Daoy (cell line): ENCODE results near the gene MORN1. TPM values are rescaled to one million over a fixed set of nuclear protein-coding genes. Genes with fewer than 3 reads are reported as not detected.

Experiments used
- DNase-seq: peaks from one replicate; pipeline ENCODE4 v3.0.0-alpha.2; 2015; ENCODE audit warnings: low read depth
- total RNA-seq: library from RNA; depleted of rRNA; stranded (reverse); fragments of >200 nt; shearing (Covaris generic); gene quantifications from 2 replicates; pipeline ENCODE4 v1.2.3, GENCODE V29; 2014

The MORN1 gene
- total RNA-seq, 1 experiment from 2014 or later, result 15.1 TPM

GRCh38 chr1:2404890-2405511 lies 13.6 kb upstream of the MORN1 start:
- DNase-seq, result no peak

DNA sequence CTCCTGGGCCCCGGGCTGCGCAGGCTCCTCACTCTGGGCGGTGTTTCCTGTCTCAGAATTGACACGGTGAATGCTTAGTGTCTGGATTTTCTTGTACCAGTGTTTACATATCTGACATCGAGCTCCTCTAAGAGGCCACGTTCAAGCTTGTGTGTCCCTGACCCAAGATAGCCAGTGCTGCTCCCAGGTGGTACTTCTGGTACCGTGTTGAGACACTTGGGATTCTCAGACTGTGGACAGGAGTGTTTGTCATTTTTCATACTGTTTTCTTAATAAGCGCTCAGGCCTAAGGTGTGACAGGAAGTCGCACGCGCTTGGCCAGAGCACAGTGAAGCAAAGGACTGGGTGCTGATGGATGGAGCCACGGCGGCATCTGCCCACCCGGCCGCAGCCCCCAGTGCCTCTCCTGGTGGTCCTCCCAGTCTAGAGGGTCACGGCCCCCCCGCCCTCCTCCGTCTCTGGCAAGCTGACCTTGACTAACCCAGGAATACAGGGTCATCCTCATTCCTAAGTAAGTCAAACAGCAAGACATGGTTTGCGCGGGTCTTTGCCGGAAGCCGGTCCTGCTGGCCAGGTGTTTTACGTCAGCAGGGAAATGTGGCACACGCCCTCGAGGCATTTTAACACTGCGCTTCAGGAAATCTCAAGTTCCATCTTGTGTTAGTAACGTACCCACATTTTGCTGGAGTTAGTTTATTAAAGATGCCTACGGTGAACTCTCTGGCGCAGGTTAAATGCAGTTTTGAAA lies 13.0 kb upstream of the MORN1 start:
- no peak for DNase-seq

GRCh38 chr1:2403273-2403672 lies 11.9 kb upstream of the MORN1 start:
- no peak for DNase-seq

DNA sequence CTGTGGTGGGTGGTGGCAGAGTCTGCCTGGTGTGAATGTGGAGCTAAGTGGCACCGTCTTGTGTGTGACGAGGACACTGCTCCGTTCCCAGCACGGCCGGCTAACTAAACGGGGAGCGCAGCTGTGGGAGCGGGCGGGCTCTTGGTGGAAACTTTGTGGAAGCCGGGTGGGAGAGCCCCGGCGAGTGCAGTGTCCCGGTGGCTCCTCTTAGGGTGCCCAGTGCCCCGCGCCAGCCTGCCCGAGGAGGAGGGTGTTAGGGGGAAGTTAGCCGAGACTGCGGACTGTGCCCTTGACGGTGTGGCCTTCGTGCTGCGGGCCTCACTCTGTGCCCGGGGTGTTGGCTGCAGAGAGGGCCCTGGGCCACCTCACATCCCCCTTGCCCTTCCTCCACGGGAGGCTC lies 11.1 kb upstream of the MORN1 start:
- DNase-seq, result no peak

DNA sequence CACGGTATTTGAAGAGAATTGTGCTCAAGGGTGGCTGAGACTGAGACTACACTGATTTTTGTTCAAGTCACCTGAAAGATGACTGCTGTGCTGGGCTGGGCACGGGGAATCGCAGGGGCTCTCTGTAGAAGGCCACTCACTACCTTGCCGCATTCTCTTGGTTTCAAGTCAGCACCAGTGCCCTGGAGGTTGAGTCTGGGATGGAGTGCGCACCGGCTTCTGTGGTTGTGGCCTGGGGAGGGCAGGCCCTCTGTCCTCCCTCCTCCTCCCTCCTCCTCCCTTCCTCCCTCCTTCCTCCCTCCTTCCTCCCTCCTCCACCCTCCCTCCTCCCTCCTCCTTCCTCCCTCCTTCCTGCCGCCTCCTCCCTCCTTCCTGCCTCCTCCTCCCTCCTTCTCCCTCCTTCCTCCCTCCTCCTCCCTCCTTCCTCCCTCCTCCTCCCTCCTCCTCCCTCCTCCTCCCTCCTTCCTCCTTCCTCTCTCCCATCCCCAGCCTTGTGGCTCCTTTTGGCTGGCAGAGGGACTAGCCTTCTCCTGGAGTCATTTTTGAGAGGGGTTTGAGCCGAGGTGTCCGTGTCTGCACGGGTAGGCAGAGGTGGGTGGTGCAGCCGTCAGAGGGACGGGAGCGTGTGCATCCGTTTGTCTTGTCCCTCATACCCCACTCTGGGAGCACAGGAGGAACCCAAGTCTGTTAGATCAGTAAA lies 9.7 kb upstream of the MORN1 start:
- DNase-seq, result no peak

DNA sequence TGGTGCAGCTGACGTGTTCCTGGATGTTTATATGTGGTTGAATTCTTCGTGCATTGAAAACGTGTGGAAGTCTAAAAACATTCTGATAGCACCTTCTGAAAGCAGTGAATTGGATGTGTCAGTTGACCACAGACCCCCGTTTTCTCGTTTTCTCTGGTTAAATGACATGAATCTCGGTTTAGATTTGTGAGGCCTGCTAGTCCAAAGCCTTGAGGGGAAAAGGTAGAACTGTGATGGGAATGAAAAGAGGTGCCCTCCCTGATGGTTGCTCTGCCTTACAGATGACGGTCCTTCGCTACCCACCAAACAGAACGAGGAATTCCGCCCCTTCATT lies 9.2 kb upstream of the MORN1 start:
- no peak for DNase-seq

DNA sequence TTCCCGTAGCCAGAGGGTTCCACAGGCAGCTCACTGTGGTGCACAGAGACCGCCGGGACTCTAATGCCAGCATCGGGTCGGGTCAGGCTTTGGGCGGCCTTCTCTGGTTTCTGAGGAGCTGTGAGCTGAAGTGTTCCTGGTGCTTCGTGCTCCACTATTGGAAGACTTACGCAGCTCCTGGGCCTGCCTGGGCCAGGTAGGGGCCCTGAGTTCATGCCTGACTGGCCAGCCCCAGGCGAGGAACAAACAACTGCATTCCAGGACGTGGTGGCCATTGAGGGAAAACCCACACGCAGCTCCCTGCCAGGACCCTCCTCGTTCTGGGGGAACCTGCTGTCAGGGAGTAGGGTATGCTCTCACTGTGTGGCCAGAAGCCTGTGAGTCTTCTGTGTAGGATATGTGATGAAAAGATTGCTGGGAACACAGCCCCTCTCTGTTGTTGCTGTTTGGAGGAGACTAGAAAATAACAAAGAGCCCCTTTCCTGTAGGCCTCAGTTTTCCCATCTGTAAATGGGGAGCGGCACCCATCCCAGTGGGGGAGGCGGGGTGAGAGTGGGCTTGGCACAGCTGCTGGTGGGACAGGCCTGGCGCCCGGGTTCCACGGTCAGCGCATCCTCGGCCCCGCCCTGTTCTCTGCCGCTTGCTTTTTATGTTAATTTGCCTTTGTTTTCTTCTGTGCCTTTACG lies 8.7 kb upstream of the MORN1 start:
- DNase-seq, result no peak

DNA sequence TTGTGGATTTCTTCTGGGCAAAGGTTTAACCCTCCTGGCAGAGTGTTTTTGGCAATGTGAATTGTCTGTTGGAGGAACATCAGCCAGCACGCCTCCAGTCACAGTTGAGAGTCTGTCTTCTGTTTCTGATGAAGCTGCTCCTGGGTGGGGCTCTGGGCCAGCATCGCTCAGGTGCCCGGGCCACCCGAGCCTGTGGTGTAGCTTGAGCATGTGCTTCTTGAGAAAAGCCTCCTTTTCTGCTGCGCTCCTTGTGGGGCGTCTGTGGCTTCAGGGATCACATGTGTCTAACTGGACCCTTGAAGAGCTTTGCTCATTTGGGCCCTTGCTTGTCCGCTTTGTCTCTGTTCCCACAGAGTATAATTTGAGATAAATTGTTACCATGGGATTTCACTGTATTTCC lies 7.5 kb upstream of the MORN1 start:
- DNase-seq, result no peak

GRCh38 chr1:2397007-2397679 lies 5.8 kb upstream of the MORN1 start:
- DNase-seq, result no peak

DNA sequence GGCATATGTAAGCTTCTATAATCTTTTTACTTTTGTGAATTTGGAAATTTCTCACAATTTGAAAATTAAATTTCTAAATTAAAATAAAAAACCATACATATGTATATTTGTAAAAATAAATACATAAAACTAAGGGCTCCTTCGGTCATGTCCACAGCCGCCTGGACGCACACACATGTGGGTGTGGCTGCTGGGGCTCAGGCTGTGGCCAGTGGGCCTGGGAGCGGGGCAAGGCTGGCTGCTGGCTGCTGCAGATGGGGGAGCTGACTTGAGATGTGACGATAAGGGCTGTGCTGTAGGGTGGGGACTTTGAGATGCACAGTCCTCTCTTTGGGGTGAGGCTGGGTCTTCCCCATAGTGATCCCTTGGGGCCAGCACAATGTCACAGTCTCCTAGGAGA lies 5.1 kb upstream of the MORN1 start:
- no peak for DNase-seq

DNA sequence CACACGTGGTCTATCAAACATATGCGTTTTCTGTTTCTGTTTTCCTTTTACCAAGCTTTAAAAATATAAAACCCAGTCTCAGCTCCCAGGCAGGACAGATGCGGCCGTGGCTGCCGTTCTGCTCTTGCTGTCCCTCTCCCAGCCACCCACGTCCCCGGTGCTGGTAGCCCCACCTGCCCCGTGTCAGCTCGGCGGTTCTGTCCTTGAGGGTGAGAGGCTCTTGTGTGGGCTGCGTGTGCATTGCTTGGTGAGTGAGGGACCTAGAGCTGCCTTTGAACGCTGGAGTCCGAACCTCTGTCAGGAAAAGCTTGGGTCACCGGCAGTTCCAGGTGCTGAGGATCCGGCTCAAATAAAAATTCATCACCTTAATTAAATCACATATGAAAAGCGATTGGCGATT lies 4.7 kb upstream of the MORN1 start:
- DNase-seq, result no peak

DNA sequence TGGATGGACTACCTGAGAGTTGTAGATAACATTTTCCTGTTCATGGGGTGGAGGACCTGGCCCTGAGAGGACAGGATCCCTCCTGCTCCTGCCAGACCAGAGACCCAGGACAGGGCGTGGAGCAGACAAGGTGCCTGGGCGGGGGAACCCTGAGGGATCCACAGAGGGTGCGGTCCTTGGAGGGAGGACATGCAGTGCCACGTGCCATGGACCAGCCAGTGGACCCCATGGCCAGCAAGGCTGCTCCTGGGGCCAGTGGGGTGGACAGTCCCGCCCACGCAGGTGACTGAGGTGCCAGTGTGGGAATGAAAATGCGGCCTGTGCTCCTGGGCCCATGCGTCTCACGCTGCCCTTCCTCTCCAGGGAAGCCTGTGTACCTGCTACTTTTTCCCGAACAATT lies 3.9 kb upstream of the MORN1 start:
- DNase-seq, result no peak

DNA sequence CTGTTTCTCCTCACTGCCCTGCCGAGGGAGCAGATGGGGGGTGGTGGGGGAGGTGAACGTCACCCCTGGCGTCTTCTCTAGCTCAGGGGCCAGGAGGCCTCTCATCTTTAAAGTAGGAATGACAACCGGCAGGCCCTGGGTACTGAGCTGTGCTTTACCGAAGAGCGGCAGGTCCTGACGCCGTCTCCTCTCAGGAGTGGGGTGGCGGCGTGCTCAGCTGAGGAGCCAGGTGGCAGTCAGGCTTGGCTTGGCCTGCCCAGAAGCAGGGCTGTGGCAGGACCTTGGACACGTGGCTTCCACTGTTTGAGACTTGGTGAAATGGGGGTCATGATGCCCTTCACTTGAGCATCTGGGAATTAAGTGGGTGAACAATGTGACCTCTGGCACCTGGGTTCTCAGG lies 3.4 kb upstream of the MORN1 start:
- DNase-seq, result no peak

DNA sequence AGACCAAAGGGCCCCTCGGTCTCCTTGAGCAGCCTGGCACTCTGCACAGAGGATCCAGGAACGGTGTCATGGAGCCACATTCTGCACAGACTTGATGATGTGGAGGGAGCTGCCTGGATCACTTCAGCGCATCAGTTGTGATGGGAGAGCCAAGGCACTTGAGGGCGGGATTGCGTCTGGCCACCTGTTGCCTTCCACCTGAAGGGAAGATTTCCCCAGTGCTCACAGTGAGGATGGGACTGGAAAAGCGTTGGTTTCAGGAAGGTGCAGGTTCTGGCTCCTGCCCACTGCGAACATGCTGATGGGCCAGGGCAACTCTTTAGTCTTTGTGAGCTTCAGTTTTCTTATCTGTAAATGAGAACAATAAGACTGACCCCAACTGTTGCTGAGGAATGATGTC lies 2.9 kb upstream of the MORN1 start:
- DNase-seq, result no peak

DNA sequence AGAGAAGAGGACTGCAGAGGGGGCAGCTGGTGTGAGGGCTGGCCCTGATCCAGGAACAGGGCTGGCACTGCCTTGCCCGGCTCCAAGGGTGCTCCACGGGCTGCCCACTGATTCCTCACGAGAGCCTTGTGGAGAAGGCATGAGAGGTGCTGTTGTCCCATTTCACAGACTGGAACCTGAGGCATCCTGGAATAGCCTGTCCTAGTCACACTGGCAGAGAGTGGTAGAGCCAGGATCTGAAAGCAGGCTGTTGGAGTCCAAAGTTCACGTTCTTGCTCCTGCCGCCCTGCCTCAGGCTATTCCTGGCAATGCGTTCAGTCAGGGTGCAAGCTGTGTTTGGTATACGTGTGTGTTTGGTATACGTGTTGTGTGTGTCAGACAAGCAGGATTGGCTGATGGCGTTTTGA lies 2.1 kb upstream of the MORN1 start:
- no peak for DNase-seq

- DNase-seq, result no peak
Observed at GRCh38 chr1:2392686-2393085, 1.3 kb upstream of the MORN1 start.

DNA sequence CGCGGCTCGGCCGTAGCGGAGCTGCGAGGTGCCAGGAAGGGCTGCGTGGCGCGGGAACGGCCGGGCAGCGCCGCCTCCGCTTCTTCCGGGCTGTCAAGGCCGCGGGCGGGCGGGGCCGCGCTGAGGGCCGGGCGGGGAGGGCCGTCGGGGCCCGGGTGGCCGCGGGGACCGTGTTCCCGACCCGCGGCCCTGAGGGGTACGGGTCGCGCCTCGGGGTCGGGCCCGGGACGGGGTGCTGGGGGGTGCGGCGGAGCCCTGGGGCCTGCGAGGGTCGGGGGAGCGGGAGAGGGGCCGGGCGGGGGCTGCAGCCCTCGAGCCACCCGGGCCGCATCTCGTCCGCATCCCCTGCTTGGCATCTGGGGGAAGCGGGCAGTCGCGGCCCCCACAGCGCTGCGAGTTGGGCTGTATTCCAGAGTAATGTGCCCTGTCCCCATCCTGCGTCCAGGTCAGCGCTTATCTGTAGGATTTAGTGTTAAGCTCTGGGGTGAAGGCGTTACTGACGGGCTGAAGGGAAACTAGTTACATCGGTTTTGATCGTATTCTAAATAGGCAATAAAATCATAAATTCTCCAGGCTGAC lies 666 bp upstream of the MORN1 start:
- DNase-seq, result no peak

GRCh38 chr1:2389644-2390043 lies 1.7 kb downstream of the MORN1 start:
- no peak for DNase-seq

DNA sequence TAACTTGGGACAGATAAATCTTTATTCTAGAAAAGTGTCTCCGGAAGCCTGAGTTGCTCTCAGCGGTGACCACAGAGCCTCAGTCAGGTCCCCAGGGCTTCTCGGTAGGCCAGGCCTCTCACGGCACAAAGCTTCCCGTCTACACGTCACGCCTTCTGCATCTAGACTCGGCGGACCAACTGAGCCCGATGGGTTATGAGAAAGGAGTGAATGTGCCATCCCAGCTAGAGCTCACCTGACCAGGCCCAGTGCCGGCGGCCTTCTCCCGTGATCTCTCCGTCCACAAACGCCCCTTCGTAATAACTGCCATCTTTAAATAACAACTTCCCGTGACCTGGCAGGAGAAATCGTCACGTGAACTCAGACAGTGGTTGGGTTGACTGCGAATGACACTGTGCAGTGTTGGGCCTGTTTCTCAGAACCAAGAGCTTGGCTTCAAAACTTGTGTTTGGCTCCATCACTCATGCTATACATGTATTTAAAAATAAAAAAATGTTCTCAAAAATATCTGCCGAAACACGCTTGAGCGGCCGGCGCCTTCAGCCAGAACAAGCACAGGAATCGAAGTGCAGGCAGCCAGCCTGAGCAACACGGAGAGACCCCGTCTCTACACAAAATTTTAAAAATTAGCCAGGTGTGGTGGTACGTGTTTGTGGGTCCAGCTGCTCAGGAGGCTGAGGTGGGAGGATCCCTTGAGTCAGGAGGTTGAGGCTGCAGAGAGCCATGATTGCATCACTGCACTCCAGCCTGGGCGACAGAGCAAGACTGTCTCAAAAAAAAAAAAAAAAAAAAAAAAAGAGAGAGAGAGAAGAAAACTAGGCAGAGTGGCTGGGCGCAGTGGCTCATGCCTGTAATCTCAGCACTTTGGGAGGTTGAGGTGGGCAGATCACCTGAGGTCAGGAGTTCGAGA lies 3.1 kb downstream of the MORN1 start:
- no peak for DNase-seq
